Anterior cingulate cortex (tissue), 58 donors: Measurements from ENCODE around the gene GGACT.
"Not testable (repeated sequence)": the region's sequence is repeated elsewhere in the genome, so short reads cannot be mapped to it uniquely, and the experiment has no call there.

Experiments used
- DNase-seq, 58 donors: peaks; one replicate each; lab custom pipeline; 2025; lab: John Stamatoyannopoulos, UW

GGACT gene

GRCh38 chr13:100533588-100534041 lies 55.0 kb downstream of the GGACT start:
- DNase-seq = no peak

- no peak for DNase-seq
Measured at GRCh38 chr13:100532836-100533435, 55.7 kb downstream of the GGACT start.

GRCh38 chr13:100532090-100532766 lies 56.4 kb downstream of the GGACT start:
- DNase-seq = no peak

- peak in 33 of 58 donors; percentile 11 to 56 (median 26) for DNase-seq
Measured at GRCh38 chr13:100530671-100531213, 57.8 kb downstream of the GGACT start.

GRCh38 chr13:100529666-100530377 lies 58.8 kb downstream of the GGACT start:
- no peak for DNase-seq

GRCh38 chr13:100528820-100529219 lies 59.8 kb downstream of the GGACT start:
- no peak for DNase-seq

GRCh38 chr13:100528353-100528752 lies 60.2 kb downstream of the GGACT start:
- DNase-seq = no peak

GRCh38 chr13:100527644-100528043 lies 60.9 kb downstream of the GGACT start:
- no peak for DNase-seq

- DNase-seq = peak in 11 of 58 donors; percentile 4 to 58 (median 25)
Measured at GRCh38 chr13:100526318-100527000, 62.1 kb downstream of the GGACT start.

GRCh38 chr13:100525453-100526317 lies 62.9 kb downstream of the GGACT start:
- no peak for DNase-seq

- not testable (repeated sequence) for DNase-seq
Measured at GRCh38 chr13:100524688-100525087, 63.9 kb downstream of the GGACT start.

- no peak for DNase-seq
Measured at GRCh38 chr13:100523981-100524386, 64.6 kb downstream of the GGACT start.

- DNase-seq = no peak
Measured at GRCh38 chr13:100523411-100523810, 65.2 kb downstream of the GGACT start.

GRCh38 chr13:100522618-100523309 lies 65.8 kb downstream of the GGACT start:
- no peak for DNase-seq

- no peak for DNase-seq
Measured at GRCh38 chr13:100521851-100522617, 66.6 kb downstream of the GGACT start.

- no peak for DNase-seq
Measured at GRCh38 chr13:100520936-100521850, 67.4 kb downstream of the GGACT start.

- DNase-seq = no peak
Measured at GRCh38 chr13:100519626-100520025, 69.0 kb downstream of the GGACT start.
